Kidney epithelial cell (primary cell): ENCODE data around the gene U2SURP. TPM values are rescaled to one million over a fixed set of nuclear protein-coding genes. Genes with fewer than 3 reads are reported as not detected.

Experiments used
- DNase-seq: peaks from one replicate; pipeline ENCODE4 v3.0.0-alpha.2; 2010; ENCODE audit warnings: low read depth
- H3K27me3 ChIP-seq: 2 replicates; pipeline ENCODE4 v1.6.0; 2011; ENCODE audit warnings: low read length; ENCODE audit not compliant: control insufficient read depth, insufficient read depth
- H3K36me3 ChIP-seq: 2 replicates; pipeline ENCODE4 v1.5.1; 2011; ENCODE audit warnings: low read length; ENCODE audit not compliant: control insufficient read depth, insufficient read depth
- H3K4me3 ChIP-seq: 2 replicates; pipeline ENCODE4 v1.5.1; 2011; ENCODE audit warnings: low read depth, mild to moderate bottlenecking, control low read depth, low read length
- CTCF ChIP-seq: IDR thresholded peaks from 2 replicates; pipeline ENCODE4 v1.5.1; 2011; ENCODE audit warnings: mild to moderate bottlenecking, moderate library complexity, low read length, control low read depth, inconsistent platforms; ENCODE audit not compliant: insufficient read depth, poor library complexity, severe bottlenecking
- total RNA-seq: library from RNA; depleted of rRNA; stranded (reverse); fragments of >200 nt; gene quantifications from 2 replicates; pipeline ENCODE4 v1.2.3, GENCODE V29; 2015

The U2SURP gene
- total RNA-seq, 1 donor from 2014 or later, result 60.6 TPM

DNA sequence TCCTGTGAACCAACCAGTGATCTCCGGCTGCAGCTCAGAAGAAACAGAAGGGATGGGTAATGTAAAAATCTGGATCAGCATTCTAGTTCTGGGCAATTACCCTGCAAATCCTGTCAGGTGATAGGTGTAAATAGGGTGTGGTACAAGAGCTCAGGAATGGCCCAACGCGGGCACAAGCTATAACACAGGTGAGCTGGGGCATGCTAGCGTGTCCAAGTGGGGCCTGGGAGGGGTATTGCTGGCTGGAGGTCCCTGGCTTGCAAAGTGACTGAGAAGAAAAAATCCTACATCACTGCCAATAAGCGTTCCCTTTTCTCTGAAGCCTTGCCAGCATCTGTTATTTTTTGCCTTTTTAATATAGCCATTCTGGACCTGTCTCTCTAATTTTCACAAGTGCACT lies 108.5 kb downstream of the U2SURP start:
- no peaks in the 10 kb centered on the region for H3K27me3 ChIP-seq
- H3K4me3 ChIP-seq, result no peak overlapping the region
- DNase-seq, result no peak
- H3K36me3 ChIP-seq, result no peaks in the 10 kb centered on the region
- TF ChIP-seq CTCF, result no peak

Other genes with a start within 250 kb of the U2SURP start
- 1.7 and 3.4 TPM in 2 replicates for gene PCOLCE2, start 112.5 kb upstream of the U2SURP start, total RNA-seq
- gene PAQR9, start 37.9 kb upstream of the U2SURP start, total RNA-seq, result 0.08 and 0.48 TPM in 2 replicates
- gene CHST2, start 118.2 kb downstream of the U2SURP start, total RNA-seq, result 14.5 and 16.2 TPM in 2 replicates